Measurements from ENCODE around the gene PPFIBP2.

GRCh38 chr11:7537265-7537664, 23.5 kb downstream of the PPFIBP2 start:
- TF ChIP-seq EZH2 (optimal IDR thresholded peaks at IDR 0.05; ENCODE audit: low read depth, low read length), result no peak
- TF ChIP-seq, protein P1, sequence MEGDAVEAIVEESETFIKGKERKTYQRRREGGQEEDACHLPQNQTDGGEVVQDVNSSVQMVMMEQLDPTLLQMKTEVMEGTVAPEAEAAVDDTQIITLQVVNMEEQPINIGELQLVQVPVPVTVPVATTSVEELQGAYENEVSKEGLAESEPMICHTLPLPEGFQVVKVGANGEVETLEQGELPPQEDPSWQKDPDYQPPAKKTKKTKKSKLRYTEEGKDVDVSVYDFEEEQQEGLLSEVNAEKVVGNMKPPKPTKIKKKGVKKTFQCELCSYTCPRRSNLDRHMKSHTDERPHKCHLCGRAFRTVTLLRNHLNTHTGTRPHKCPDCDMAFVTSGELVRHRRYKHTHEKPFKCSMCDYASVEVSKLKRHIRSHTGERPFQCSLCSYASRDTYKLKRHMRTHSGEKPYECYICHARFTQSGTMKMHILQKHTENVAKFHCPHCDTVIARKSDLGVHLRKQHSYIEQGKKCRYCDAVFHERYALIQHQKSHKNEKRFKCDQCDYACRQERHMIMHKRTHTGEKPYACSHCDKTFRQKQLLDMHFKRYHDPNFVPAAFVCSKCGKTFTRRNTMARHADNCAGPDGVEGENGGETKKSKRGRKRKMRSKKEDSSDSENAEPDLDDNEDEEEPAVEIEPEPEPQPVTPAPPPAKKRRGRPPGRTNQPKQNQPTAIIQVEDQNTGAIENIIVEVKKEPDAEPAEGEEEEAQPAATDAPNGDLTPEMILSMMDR (IDR thresholded peaks at IDR 0.05; ENCODE audit: low read length), result no peak
